Astrocyte of the hippocampus (primary cell): ENCODE data around the gene FNBP1L.
"Not testable (repeated sequence)": the region's sequence is repeated elsewhere in the genome, so short reads cannot be mapped to it uniquely, and the experiment has no call there.

Experiments
- DNase-seq: peaks from one replicate; pipeline ENCODE4 v3.0.0; 2011; ENCODE audit warnings: low read depth, low spot score

FNBP1L gene

DNA sequence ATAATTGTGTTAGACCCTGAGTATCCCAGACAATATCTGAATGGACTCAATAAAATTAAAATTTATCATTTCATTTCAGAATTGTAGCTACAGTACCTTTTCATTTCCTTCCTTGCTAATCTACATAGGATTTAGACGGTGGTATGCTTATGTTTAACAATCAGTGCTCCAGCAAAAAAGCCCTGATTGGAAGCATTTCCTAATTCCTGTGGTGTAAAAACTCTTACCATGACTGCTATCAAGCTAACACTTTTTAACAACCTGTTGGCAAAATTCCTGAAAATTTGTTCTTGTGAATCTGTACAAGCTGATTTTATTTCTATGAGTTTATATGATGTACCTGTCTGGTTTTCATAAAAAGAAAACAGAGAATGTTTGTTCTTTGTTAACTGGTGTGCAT lies 5.2 kb upstream of the FNBP1L start:
- DNase-seq = peak; percentile 36

- DNase-seq = no peak
Observed at GRCh38 chr1:93443454-93443853, 4.5 kb upstream of the FNBP1L start.

- DNase-seq = peak; percentile 14
Observed at GRCh38 chr1:93446837-93447451, 974 bp upstream of the FNBP1L start.

- DNase-seq = peak; percentile 69
Observed at GRCh38 chr1:93448292-93448982, 519 bp downstream of the FNBP1L start.

GRCh38 chr1:93448983-93449804 lies 1.3 kb downstream of the FNBP1L start:
- DNase-seq = peak; percentile 59

- no peak for DNase-seq
Observed at GRCh38 chr1:93450321-93450720, 2.4 kb downstream of the FNBP1L start.

GRCh38 chr1:93453911-93454310 lies 6.0 kb downstream of the FNBP1L start:
- no peak for DNase-seq

DNA sequence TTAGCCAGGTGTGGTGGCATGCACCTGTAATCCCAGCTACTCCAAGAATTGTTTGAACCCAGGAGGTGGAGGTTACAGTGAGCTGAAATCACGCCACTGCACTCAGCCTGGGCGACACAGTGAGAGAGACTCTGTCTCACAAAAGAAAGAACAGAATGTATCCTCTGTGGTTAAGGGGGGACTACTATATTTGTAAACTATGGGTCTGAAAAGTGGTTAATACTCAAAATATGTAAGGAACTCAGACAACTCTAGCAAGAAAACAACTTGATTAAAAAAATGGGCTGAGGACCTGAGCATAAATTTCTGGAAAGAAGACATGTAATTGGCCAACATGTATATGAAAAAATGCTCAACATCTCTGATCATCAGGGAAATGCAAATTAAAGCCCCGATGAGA lies 11.2 kb downstream of the FNBP1L start:
- peak; percentile 44 for DNase-seq

DNA sequence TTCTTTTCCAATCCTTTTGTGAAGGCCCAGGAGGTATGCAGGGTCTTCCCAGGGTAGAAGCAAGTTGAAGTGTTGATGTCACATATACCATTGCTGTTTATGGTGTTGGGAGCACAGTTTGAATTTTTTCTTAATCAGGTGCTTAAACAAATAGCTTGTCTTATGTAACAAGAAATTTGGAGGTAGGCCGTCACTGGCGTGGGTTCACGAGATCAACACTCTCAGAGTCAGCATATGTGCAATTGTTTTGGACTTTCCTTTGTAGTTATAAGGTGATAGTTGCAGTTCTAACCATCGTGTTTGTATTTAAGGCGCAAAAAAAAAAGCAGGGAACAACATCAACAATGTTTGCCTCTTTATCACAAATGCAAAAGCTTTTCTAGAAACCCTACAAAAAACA lies 13.3 kb downstream of the FNBP1L start:
- DNase-seq = no peak

- peak; percentile 9 for DNase-seq
Observed at GRCh38 chr1:93463960-93464359, 16.0 kb downstream of the FNBP1L start.

DNA sequence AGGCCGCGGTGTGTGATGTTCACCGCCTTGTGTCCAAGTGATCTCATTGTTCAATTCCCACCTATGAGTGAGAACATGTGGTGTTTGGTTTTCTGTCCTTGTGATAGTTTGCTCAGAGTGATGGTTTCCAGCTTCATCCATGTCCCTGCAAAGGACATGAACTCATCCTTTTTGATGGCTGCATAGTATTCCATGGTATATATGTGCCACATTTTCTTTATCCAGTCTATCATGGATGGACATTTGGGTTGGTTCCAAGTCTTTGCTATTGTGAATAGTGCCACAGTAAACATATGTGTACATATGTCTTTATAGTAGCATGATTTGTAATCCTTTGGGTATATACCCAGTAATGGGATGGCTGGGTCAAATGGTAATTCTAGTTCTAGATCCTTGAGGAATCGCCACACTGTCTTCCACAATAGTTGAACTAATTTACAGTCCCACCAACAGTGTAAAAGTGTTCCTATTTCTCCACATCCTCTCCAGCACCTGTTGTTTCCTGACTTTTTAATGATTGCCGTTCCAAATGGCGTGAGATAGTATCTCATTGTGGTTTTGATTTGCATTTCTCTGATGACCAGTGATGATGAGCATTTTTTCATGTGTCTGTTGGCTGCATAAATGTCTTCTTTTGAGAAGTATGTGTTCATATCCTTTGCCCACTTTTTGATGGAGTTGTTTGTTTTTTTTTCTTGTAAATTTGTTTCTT lies 17.6 kb downstream of the FNBP1L start:
- not testable (repeated sequence) for DNase-seq

- DNase-seq = no peak
Observed at GRCh38 chr1:93467606-93468005, 19.7 kb downstream of the FNBP1L start.

DNA sequence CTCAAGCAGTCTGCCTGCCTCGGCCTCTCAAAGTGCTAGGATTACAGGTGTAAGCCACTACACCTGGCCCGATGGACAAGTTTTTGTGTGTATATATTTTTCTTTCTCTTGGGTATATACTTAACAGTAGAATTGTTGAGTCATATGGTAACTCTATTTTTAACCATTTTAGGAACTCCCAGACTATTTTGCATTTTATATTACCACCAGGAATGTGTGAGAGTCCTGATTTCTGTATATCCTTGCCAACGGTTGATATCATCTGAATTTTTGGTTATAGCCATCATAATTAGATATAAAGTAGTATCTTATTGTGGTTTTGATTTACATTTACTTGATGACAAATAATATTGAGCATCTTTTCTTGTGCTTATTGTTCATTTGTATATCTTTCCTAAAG lies 20.7 kb downstream of the FNBP1L start:
- peak; percentile 10 for DNase-seq

DNA sequence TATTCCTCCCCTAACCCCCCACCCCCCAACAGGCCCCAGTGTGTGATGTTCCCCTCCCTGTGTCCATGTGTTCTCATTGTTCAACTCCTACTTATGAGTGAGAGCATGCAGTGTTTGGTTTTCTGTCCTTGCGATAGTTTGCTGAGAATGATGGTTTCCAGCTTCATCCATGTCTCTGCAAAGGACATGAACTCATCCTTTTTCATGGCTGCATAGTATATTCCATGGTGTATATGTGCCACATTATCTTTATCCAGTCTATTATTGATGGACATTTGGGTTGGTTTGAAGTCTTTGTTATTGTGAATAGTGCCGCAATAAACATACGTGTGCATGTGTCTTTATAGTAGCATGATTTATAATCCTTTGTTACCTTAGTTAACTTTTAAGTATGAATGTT lies 21.3 kb downstream of the FNBP1L start:
- DNase-seq = not testable (repeated sequence)

GRCh38 chr1:93471284-93471683 lies 23.4 kb downstream of the FNBP1L start:
- peak; percentile 14 for DNase-seq

DNA sequence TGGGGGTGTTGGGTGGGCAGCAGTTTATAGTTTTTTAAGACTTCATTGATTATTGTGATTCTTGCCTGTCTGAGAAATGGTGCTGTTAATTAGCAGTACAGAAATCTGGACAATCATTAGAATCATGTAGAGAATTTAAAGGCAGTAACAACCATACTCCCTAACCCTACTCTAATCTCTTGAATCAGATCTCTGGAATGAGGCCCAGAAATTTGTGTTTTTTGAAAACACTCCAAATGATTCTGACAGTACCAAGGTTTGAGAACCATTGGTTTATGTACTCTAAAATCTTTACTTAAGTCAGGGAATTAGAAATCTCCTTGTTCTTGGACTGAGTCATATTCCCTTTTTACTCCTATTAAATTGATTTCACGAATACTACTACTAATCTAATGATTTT lies 24.0 kb downstream of the FNBP1L start:
- peak; percentile 84 for DNase-seq

GRCh38 chr1:93474321-93474720 lies 26.4 kb downstream of the FNBP1L start:
- no peak for DNase-seq

DNA sequence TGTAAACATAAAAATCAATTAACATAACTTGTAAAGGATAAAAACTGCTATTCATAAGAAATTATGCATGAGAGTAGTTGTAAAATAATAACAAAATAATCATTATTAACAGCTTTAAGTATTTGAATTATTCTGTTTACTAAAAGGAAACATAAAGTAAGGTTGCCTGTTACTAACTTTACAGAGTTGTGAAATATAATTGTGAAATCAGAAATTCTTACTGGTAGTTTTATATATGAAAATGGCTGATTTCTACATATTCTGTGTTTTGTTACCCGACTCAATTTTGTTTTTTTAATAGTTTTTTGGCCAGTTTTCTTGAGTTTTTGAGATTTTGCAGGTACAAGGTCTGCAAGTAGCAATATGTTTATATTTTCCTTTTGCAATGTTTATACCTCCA lies 27.8 kb downstream of the FNBP1L start:
- no peak for DNase-seq

GRCh38 chr1:93479133-93479745 lies 31.3 kb downstream of the FNBP1L start:
- not testable (repeated sequence) for DNase-seq

DNA sequence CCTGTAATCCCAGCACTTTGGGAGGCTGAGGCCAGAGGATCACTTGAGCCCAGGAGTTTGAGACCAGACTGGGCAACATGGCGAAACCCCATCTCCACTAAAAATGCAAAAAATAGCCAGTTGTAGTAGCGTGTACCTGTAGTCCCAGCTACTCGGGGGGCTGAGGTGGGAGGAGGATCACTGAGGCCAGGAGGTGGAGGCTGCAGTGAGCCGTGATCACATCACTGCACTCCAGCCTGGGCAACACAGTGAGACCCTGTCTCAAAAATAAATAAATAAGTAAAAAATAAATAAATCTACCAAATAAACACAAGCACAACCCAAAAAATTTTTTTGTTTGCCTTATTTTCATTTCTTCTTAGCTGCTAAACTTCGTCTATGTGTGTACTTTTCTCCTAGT lies 34.0 kb downstream of the FNBP1L start:
- DNase-seq = not testable (repeated sequence)

DNA sequence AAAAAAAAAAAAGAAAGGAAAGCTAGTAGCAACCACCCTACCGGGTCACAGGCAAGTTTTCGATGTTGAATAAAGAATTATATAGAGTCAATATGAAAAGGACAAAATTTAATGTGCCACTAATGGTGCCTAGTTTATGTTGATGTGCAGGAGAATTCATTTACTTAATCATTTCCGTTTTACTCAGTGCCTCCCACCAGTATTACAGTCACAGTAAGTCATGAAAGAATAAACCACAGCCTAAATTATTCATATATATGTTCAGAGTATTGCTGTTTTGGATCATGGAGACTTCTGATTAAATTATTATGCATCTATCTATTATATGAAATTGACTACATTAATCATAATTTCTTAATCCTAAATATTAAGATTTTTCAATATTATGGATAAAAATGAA lies 35.3 kb downstream of the FNBP1L start:
- no peak for DNase-seq

GRCh38 chr1:93483606-93484005 lies 35.7 kb downstream of the FNBP1L start:
- DNase-seq = no peak
